D341Med (cell line): ENCODE measurements around the gene LONP2.

Experiments
- DNase-seq: peaks from one replicate; pipeline ENCODE4 v3.0.0; 2012; ENCODE audit warnings: low spot score

LONP2 gene

DNA sequence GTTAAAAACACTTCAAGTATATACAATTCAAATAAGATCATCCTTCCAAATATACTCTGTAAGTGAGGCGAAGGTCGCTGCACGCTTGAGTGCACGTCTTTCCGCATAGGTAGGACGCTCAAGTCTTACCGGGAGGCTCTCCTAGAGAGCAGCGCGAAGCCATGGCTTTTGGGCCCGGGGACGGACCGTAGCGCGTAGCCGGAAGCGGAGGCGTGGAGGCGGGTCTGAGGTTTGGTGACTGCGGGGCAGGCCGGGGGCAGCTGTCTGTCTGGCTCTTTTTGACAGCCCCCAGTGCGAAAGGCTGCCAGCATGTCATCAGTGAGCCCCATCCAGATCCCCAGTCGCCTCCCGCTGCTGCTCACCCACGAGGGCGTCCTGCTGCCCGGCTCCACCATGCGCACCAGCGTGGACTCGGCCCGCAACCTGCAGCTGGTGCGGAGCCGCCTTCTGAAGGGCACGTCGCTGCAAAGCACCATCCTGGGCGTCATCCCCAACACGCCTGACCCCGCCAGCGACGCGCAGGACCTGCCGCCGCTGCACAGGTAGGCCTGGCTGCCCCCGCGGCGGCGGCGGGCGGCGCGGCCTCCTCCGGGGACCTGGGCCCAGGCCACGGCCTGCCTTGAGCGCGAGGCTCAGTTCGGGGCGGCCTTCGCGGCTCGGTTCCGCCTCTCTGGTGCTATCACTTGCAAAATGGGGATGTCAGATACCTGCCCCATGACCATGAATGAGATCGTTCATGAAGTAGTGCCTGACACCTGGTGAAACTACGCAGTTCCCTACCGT is at the start of gene LONP2:
Gene LONP2, plus strand, starts transcription at position 221 of the 783 bp plus-strand sequence. Its CDS starts 89 bp downstream, at position 310.
- peak; percentile 90 for DNase-seq

DNA sequence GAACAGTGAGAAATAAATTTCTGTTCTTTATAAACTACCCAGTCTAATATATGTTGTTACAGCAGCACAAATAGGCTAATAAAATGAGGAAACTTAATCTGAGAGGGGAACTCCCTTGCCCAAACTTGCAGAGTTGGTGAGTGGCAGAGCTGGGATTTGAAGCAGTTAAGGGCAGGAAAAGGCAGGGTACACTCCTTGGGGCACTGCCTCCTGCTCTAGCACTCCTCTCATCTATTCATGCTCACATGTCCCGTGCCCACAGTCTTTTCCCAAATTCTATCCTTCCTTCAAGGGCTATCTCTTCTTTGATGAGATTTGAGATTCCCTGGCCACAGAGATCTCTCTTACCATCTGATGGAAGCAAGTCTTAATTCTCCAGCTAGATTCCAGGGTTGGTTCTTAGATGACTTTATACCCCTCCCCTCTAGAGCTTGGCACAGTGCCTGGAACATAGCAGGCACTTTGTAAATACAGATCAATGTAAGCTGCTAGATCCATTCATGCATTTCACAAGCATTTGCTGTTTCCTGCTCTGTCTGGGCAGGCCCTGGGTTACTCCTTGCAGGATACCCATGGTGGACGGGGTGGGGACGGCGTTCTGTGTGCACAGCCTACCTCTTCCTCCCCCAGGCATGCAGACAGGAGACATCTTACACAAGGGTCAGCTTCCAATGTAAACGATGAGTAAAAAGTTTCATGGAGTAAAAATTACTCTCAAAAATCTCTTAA is 49.1 kb upstream of the LONP2 start:
- DNase-seq = peak; percentile 59

DNA sequence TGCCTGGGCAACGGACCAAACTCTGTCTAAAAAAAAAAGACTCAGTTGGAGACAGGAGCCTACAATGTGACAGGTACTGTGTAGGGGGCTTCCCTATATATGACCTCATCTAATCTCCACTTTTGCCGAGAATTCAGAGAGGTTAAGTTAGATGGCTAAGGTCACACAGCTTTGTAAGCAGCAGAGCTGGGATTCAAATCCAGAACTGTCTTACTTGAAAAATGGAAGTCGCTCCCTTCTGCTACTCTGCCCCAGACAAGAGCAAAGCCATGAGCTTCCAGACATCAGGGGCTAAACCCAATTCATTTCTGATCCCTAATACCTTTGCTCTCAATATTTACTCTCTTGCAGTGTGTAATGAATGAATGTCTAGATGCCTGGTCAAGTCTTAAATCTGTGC is 46.8 kb upstream of the LONP2 start:
- DNase-seq = no peak

DNA sequence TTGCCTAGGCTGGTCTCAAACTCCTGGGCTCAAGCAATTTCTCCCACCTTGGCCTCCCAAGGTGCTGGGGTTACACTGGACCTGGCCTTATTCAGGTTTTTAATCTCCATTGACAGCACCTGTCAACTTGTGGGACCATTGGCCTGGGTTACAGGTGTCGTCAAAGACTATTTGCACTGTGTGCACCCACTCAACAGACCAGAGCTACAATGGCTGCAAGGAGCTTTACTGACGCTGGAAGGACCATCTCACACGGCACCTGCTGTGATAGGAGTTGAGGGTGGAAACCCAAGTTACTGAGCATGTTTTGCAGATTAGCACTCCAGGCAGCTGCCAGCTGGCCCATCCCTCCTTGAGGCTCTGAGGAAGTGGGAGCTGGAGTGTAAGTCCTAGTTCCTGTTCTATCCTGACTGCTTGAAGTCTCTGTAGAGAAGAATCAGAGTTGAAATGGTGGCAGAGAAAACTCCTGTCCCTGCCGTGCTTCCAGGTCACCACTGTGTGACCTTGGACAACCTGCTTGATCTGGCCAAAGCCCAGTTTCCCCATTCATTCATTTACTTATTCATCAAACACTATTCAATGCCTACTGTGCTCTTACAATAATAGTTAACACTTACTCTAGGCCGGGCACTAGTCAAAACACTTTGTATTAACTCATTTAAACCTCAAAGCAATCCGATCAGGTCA is 42.4 kb upstream of the LONP2 start:
- no peak for DNase-seq

GRCh38 chr16:48203974-48204824 is 39.9 kb upstream of the LONP2 start:
- no peak for DNase-seq

GRCh38 chr16:48204825-48205151 is 39.3 kb upstream of the LONP2 start:
- no peak for DNase-seq

- DNase-seq = no peak
Measured at GRCh38 chr16:48206594-48207242, 37.4 kb upstream of the LONP2 start.

- DNase-seq = no peak
Measured at GRCh38 chr16:48210747-48211146, 33.4 kb upstream of the LONP2 start.

DNA sequence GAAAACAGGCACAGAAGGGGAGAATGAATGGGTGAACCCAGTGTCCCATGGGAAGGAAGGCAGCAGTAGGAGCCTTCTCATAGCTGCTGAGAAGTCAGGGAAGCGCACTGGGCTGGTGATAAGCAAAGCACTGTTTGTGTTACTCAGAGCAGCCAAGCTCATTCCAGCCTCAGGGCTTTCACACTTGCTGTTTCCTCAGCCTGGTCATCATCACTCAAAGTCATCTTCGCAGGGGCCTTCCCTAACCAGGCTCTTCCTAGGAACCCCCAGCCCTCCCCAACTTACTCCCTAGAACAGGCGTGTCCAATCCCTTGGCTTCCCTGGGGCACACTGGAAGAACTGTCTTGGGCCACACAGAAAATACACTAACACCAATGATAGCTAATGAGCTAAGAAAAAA is 32.1 kb upstream of the LONP2 start:
- no peak for DNase-seq

- DNase-seq = no peak
Measured at GRCh38 chr16:48215738-48216137, 28.4 kb upstream of the LONP2 start.

GRCh38 chr16:48217708-48218107 is 26.4 kb upstream of the LONP2 start:
- no peak for DNase-seq

GRCh38 chr16:48218473-48218872 is 25.6 kb upstream of the LONP2 start:
- no peak for DNase-seq

DNA sequence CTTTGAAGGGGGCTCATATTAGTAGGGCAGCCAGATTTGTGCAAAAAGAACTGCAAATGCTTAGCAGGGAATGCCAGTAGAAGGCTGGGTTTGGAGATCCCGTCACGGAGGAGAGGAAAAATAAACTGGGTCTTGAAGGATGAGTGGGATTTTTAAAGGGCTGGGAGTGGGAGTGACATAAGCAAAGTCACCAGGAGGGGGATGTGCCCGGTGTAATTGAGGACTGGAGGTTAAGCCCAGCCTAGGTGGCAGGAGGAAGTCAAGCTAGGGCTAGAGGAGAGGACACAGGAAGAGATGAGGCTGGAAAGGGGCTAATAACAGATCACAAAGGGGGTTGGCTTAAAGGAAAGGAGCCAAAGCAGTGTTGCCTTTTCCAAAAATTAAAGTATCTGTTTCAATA is 23.2 kb upstream of the LONP2 start:
- no peak for DNase-seq

- no peak for DNase-seq
Measured at GRCh38 chr16:48223490-48223889, 20.6 kb upstream of the LONP2 start.

DNA sequence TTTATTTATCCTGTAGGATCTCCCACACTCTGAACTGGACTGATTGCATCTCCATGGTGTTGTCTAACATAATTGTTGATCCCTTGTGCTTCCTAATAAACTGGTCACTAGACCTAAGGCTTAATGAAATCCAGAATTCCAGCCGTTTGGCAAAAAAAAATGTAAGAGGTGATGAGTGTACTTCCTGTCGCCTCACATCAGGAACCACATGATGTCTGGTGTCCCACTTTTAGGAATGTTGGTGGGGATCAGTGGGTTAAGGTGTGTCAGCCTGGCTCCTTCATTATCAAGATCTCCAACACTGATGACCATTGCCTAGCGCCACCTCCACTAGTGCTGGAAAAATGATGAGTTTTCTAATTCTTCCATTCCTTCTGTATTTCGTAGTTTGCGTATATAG is 18.6 kb upstream of the LONP2 start:
- DNase-seq = no peak

DNA sequence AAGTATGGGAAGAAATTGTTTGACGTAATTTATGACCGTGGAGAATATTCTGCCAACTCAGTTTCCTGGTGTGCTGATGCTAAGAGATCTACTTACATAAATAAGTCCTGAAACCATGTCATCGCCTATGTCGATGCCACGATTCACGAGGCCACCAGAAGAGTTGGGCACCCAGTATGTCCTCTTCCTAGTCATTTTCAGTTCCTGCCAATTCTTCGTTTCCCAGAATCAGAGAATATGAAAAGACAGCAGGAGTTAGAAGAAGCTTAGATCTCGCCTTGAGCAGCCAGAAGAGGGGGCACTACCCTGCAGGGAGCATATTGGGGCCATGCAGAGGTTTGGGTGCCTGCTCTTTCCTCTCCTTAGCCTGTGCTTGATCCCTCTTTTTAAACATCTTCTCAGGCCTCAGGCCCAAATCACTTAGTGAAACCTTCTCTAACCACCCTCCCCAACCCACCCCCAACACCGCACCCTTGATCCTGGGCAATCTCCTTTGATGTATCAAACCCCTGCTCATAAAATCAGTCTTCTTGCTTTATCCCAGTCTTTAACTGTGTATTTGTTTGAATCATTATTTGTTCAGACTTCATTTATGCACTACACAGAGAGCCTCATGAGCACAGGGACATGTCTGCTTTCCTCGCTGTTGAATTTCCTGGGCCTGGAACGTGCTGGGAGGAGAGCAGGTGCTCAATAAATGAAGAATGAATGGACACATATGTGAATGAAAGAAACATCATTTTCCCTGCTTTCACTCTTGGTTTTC is 12.2 kb upstream of the LONP2 start:
- peak; percentile 65 for DNase-seq

GRCh38 chr16:48232493-48233040 is 11.5 kb upstream of the LONP2 start:
- no peak for DNase-seq

GRCh38 chr16:48234630-48235029 is 9.5 kb upstream of the LONP2 start:
- no peak for DNase-seq

- no peak for DNase-seq
Measured at GRCh38 chr16:48235058-48235555, 9.0 kb upstream of the LONP2 start.

DNA sequence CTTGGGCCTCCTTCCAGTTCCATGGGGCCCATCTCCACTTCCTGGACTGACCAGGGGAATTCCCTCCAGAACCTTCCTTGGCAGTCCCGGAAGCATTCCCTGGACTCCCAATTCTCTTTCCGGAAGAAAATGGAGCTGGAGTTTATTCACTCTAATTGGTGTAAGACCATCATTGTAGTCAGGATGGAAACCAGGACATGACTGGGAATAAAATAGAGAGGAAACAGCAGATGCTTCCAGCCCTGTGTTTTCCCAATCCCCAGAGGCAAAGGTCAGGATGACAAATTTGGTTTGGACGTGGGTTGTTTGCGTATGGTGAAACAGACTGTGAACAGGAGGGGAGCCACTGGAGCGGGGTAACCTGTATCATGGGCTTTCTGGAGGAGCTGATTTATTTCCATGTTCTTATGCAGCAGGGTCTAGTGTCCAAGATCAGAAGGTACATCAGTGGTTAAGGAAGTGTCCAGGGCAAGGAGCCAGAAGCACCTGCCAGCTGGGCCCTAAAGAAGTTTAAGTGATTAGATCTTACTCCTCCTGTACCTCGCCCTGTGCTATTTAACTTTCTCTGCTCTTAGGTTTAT is 8.5 kb upstream of the LONP2 start:
- DNase-seq = no peak
